Erythroblast (primary cell): ENCODE data around the gene OLA1.

Experiments used
- GATA1 ChIP-seq: IDR thresholded peaks from 2 replicates; pipeline ENCODE4 v1.6.1; 2011; ENCODE audit warnings: low read depth, mild to moderate bottlenecking, control low read depth, low read length, moderate library complexity
- POLR2A ChIP-seq: IDR thresholded peaks from 2 replicates; pipeline ENCODE4 v1.6.1; 2011; ENCODE audit warnings: mild to moderate bottlenecking, low read length

DNA sequence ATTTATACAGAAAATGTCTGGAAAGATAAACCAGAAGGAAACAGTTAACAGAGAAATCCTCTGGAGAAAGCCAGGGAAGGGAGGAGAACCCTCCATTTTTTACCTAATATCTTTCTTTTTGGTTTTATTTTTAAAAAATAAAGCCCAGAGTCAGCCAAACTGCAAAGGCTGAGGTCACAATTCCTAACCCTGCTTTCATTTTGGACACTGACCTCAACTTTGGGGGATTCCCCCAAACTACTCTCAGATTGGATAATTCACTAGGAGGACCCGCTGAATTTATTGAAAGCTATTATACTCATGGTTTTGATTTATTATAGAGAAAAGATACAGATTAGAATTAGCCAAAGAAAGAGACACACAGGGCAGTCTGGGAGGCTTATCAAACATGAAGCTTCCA, 189.9 kb downstream of the OLA1 start:
- TF ChIP-seq POLR2A (no peak), GATA1 (no peak)
